CD4-positive, alpha-beta T cell treated with Interleukin-4 for 4 hours (primary cell): ENCODE data around the gene RNF181.
A peak's percentile ranks its signal among the peaks of the same experiment; 100 is the strongest.
"Not testable (repeated sequence)": the region's sequence is repeated elsewhere in the genome, so short reads cannot be mapped to it uniquely, and the experiment has no call there.

Experiments
- DNase-seq: peaks from one replicate; pipeline ENCODE4 v3.0.0-alpha.2; 2020

RNF181 gene

DNA sequence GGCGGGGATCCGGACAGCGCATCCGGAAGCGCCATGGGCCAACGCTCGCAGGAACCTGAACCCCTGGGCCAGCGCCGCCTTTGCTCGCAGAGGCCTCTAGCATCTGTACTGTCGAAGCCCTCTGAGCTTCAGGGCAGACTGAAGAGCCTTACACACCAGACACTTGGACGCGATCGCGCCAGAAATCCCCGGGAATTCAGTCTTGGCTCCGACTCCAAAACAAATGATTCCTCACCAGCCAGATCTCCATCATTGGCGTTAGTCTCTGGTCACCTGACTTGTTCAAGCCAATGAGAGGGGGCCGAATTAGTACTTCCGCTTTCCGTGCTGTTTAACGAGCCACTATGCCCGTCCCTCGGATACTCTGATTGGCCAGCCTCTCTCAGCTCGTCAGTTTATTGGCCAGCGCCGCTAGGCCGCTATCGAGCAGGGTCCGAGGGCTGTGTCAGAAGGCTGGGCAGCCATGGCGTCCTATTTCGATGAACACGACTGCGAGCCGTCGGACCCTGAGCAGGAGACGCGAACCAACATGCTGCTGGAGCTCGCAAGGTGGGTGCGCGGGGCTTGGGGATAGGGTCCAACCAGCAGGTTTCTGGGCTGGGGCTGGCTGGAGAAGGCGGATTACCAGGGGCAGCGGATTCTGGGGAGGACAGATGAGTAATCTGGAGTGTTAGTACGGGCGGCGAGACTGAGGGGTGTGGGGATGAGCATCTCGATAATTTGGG, at the start of gene RNF181:
Gene RNF181 (plus strand): TSS at position 445 of the 725 bp plus-strand sequence. CDS start 19 bp downstream, at position 464.
- DNase-seq, result peak; percentile 96

GRCh38 chr2:85545780-85546240, 49.7 kb upstream of the RNF181 start:
- no peak for DNase-seq

GRCh38 chr2:85547089-85547858, 48.3 kb upstream of the RNF181 start:
- DNase-seq, result no peak

GRCh38 chr2:85547859-85548607, 47.5 kb upstream of the RNF181 start:
- no peak for DNase-seq

- DNase-seq, result no peak
These were observed 47.0 kb upstream of the RNF181 start for GRCh38 chr2:85548608-85548900.

DNA sequence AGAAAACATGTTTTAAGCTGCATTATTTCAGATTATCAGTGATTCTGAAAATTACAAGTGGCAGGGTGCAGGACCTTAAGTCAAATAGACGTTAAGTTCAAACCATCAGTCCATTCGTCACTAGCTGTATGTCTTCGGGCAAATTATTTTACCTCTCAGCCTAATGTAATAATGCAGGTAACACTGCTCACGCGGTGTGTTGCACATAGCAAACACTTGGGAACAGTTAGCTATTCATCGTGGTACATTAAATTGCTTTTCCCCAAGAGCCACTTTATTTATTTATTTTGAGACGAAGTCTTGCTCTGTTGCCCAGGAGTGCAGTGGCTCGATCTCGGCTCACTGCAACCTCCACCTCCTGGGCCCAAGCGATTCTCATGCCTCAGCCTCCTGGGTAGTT, 46.5 kb upstream of the RNF181 start:
- no peak for DNase-seq

- DNase-seq, result no peak
These were observed 45.7 kb upstream of the RNF181 start for GRCh38 chr2:85549826-85550225.

DNA sequence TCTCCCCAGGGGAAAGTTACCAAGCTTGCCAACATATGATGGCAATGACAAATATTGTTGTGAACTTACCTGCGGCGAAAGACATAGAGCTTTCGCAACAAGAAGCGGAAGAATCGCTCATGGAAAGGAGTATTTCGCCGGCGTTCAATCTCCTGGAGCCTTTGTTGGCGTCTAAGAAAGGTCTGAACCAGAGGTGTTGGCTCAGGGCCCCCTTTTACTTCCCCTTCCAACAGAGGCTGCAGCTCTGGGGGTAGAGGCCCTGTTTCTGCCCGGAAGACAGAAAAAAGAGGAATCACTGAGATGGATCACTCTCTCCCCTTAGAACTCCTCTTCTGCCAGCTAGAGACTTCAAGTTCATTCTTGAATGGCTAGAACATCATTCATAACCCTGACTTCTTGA, 45.1 kb upstream of the RNF181 start:
- DNase-seq, result no peak

DNA sequence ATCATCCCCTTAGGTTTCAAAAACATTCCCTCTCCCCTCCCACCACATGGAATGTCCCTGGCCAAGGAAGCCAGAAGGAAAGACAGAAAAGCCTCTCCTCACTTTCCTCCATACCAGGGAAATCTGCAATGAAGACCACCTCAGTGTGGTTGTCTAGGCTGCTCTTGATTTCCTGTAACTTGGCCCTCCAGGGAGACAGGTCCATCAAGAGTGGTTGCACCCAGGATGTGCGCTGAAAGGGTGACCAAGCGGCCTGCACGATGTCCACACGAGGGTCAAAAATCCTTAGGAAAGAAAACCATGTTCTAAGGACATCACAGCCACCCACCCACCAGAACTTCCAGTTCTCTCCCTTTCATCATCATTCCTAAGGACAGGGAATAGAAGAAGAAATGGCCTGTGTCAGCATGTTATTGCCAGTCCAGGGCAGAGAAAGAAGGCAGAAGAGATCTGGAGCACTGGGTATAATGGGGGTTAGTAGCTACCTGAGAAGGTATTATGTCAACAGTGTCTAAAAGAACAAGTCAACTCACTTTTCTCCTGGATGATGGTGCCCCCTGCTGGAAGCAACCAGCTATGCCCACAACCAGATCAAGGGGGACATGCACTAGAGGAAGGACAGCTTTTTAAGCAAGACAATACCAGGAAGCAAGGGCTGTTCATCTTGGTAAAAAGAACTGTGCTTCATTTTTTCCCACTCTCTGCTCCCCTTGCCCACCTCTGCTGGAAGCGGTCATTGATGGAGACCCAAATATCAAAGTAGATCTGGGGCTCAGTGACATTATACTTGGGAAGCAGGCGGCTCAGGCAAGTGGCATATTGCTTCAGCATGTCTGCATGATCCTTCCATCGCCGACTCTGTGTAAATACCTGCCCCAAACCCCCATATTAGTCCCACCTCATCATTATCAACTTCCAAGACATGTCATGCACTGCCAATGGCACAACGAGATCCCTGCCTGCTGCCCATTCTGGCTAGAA, 43.6 kb upstream of the RNF181 start:
- DNase-seq, result peak; percentile 90

DNA sequence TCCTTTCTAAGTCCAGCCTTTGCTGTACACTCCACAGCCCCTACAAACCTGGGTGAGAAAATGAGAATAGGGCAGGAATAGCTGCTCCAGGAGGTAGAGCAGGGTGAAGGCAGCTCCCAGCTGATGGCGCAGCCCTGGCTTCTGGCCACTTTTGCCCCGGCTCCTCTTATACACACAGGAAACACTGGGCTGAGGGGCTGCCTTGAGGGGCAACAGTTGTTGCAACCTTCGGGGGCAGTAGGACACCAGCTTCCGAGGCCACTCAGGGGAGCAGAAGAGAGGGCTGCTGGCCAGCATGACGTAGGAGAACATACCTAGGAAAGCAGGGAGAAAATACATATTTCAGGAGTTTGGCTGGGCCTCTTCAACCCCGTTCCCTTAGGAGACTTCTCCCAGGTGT, 42.4 kb upstream of the RNF181 start:
- DNase-seq, result no peak

DNA sequence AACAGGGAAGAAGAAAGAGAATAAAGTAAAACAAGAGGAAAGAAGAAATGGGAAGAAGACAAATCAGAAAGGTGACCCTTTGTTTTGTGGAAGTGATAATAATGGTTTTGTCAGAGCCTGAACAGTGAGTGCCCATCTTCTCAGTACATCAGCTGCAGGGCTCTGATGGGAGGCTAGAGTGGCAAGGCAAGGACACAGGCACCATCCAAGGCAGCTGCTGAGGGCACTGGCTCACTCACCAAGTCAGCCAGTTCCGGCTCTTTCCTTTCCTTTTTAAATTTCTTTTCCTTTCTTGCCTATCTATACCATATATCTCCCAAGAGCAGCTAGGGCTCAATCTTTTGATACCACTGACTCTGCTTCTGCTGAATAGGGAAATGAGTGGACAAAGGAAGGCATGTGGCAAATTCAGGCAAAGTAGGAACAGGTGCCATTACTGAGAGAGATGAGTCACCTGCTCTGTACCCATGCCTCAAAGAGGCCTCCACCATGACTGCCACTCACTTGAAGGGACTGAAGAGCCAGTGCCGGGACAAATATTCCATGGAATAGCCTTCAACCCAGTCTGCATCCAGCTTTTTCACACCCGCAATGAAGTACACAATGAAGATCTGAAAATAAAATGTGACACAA, 40.4 kb upstream of the RNF181 start:
- DNase-seq, result no peak

DNA sequence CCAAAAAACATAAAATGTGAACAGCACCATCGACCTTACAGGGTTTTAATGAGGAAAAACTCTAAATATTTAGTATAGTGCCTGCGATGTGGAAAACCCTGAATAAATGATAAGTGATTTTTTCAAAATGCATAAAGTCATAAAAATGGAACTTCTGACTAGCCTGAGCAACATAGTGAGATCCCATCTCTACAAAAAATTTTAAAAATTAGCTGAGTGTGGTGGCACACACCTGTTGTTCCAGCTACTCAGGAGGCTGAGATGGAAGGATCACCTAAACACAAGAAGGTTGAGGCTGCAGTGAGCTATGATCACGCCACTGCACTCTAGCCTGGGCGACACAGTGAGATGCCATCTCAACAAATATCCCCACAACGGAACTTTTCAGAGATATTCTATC, 38.4 kb upstream of the RNF181 start:
- no peak for DNase-seq

DNA sequence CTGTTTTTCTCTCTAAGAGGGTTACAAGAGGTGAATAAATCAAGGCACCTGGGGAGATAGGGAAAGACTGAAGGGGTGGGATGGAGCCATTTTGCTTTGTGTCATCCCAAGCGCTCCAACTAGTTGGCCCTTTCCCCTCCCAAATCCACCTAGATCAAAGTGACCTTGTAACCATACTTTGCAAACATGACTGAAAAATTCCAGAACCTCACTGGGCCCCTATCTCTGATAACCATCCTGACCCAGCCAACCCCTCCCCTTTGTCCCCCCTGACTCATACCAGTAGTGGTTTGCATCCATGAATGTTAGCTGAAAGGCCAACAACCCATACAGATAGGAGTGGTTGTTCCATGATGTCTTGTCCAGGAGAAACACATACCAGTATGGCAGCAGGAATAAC, 37.4 kb upstream of the RNF181 start:
- DNase-seq, result no peak

- DNase-seq, result not testable (repeated sequence)
These were observed 35.2 kb upstream of the RNF181 start for GRCh38 chr2:85560403-85560726.

DNA sequence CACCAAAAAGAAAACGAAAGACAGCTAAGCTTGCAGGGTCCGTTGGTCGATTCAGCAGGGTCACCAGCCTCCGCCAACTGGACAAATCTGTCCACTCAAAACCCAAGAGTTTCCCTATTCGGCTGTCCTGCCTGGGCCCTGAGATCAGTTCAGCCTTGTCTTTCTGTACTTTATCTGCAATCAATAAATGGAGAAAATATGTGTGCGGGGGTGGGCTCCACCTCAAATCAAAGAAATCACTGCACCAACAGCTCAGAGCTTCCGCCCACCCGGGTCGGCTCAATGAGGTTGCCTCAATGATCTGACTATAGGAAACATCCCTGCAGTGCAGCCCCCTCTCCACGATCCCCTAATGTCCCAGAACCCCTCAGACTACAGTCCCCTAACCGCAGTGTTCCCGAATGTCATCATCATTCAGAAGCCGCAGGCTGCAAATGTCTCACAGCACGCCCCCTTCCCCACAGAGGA, 34.7 kb upstream of the RNF181 start:
- DNase-seq, result no peak

DNA sequence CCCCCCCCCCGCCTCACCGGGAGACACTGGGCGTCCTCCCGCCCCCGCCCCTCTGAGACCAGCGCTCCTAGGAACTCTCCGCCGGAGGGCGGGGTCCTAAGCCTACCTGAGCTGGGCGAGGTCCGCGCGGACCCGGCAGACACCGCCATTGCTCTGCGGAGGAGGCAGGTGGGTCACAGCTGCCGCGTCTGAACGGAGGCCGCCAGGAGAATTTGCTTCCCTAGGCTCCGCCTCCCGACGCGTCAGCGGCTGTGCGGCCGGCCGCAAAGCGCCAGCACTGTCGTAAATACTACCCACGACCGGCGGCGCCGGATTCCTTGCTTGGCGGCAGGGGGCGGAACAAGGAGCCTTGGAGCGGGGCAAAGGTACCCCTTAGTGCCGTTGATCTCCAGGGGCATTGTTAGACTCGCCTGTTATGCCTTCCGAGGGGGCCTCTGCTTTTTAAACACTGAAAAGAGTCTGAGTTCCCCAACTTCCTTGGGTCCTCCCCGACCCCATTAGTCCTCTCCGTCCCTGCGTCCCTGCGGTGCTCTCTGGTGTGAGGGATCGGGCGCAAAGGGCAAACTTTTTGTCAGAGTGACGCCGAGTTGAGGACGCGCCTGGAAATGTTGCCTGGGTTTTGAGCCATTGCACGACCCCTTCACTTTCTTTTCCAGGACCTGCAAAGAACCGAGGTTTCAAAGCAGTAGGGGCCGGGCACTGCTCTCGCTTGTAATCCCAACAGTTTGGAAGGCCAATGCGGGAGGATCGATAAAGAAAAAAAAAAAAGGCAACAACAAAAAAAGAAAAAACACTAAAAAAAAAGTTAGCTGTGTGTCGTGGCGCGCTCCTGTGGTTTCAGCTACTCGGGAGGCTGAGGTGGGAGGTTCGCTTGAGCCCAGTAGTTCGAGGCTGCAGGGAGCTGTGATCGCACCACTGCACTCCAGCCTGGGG, 34.0 kb upstream of the RNF181 start, which contains the start of gene GGCX:
Gene GGCX (minus strand): TSS at position 214 of the 933 bp plus-strand sequence. CDS start 65 bp downstream, at position 149.
- peak; percentile 95 for DNase-seq

DNA sequence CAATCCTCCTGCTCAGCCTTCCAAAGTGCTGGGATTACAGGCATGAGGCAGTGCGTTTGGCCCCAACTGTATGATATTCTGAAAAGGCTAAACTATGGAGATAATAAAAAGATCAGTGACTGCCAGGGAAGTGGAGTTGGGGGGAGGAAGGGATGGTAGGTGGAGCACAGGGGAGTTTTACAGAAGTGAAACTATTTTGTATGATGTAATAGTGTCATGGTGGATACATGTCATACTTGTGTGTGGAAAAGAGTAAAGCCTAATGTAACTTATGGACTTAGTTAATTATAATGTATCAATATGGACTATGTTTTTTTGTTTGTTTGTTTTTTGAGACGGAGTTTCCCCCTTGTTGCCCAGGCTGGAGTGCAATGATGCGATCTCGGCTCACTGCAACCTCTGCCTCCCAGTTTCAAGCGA, 31.4 kb upstream of the RNF181 start:
- DNase-seq, result no peak

DNA sequence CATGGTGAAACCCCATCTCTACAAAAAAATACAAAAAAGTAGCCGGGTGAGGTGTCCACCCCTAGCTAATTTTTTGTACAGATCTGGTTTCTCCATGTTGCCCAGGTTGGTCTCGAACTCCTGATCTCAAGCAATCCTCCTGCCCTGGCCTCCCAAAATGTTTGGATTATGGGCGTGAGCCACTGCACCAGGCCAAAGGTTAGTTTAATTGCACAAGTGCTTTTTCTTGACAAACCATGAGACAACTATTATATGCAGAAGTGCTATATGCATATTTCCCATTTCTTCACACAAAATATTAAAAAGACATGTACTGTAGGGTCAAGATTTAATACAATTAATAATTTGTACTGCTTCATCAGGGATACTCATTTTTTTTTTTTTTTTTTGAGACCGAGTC, 29.3 kb upstream of the RNF181 start:
- DNase-seq, result no peak

- no peak for DNase-seq
These were observed 19.8 kb upstream of the RNF181 start for GRCh38 chr2:85575739-85576138.

DNA sequence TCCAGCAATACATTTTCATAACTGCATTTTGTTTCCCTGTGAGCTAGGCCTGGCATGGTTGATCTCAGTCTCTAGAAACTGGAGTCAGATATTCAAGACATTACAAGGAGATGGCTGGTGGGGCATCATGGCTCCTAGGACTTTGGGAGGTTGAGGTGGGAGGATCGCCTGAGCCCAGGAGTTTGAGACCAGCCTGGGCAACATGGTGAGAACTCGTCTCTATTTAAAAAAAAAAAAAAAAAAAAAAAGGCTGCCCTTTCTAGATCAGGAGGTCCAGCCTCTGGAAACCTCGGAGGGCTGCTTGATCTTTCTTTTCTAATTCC, 18.5 kb upstream of the RNF181 start:
- no peak for DNase-seq
